Breast epithelium (tissue), 3 donors: Measurements from ENCODE around the gene SMIM20.

ENCODE experiments used
- POLR2AphosphoS5 ChIP-seq, 3 donors: sonication (generic); formaldehyde crosslinking; IDR thresholded peaks; one replicate each; pipeline ENCODE4 v1.6.1; 2017; ENCODE audit warnings: antibody characterized with exemption in 3 of 3
- TF ChIP-seq, protein P1 (sequence below), 3 donors: fragments of 450-650 bp; IDR thresholded peaks; one replicate each; pipeline ENCODE4 v1.5.1; 2016 to 2017; ENCODE audit warnings: antibody characterized with exemption in 3 of 3, mild to moderate bottlenecking in 3 of 3, moderate library complexity in 3 of 3

DNA sequence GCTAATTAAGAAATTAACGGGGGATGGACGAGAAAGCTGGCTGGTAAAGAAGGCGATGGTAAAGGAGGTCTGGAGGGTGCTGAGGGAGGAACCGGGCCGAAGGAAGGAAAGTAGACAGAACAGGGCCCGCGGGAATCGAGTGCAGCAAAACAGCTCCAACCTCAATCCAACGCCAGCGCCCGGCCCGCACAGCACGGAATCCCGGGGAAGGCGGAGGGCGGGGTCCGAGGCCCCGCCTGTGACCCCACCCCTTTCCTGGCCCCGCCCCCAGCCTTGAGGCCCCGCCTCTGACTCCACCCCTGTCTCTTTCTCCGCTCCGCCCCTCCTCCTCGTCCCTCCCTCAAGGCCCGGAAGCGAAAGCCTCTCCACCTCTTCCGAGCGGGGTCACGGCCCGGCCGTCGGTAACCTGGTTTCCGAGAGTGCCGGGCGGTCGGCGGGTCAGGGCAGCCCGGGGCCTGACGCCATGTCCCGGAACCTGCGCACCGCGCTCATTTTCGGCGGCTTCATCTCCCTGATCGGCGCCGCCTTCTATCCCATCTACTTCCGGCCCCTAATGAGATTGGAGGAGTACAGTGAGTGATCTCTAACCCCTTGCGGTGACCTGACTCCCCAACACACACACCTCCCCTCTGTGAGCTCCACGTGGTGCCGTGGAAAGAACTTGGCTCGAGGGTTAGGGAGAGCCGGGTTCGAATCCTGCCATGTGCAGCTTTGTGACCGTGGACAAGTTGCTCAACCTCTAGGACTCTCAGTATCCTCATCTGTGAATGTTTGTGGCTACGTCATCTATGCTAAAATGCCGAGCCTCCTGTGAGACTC is at the start of gene SMIM20:
- TF ChIP-seq, protein P1, sequence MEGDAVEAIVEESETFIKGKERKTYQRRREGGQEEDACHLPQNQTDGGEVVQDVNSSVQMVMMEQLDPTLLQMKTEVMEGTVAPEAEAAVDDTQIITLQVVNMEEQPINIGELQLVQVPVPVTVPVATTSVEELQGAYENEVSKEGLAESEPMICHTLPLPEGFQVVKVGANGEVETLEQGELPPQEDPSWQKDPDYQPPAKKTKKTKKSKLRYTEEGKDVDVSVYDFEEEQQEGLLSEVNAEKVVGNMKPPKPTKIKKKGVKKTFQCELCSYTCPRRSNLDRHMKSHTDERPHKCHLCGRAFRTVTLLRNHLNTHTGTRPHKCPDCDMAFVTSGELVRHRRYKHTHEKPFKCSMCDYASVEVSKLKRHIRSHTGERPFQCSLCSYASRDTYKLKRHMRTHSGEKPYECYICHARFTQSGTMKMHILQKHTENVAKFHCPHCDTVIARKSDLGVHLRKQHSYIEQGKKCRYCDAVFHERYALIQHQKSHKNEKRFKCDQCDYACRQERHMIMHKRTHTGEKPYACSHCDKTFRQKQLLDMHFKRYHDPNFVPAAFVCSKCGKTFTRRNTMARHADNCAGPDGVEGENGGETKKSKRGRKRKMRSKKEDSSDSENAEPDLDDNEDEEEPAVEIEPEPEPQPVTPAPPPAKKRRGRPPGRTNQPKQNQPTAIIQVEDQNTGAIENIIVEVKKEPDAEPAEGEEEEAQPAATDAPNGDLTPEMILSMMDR (IDR thresholded peaks at IDR 0.05), result no peak
- TF ChIP-seq POLR2AphosphoS5 (IDR thresholded peaks at IDR 0.05), result peak in 2 of 3 donors; percentile 83 to 92
